ENCODE data around the gene NKD1.

GRCh38 chr16:50529334-50529733 is 18.9 kb upstream of the NKD1 start:
- no peak for TF ChIP-seq CTCF (IDR thresholded peaks at IDR 0.05)
- TF ChIP-seq POLR2A (IDR thresholded peaks at IDR 0.05): no peak
- no peak for TF ChIP-seq POLR2AphosphoS5 (IDR thresholded peaks at IDR 0.05)
- no peak for TF ChIP-seq EP300 (IDR thresholded peaks at IDR 0.05)
